ENCODE results near the gene CDYL2. TPM values are rescaled to one million over a fixed set of nuclear protein-coding genes. Genes with fewer than 3 reads are reported as not detected.

The CDYL2 gene
- total RNA-seq, 2 donors from 2014 or later = 35.9 to 44.3 TPM

DNA sequence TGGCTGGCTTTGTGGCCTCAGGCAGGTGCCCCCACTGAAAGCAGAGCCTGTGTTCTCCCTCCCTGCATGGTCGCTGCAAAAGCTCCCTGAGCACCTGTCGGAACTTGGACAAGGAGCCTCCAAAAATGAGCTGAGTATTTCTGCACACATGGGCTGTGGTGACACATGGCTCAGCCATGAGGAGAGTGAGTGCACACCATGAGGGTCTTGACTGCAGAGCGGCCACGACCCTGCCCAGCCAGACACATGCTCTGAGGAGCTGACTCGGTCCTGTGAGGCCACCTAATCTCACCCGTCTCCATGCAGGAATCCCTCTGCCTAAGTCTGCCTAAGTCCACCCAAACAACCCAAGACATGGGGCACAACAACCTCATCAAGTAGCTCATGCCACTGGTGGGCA, 134.7 kb downstream of the CDYL2 start:
- ATAC-seq (replicated peaks in 1 of 2) (no peak), DNase-seq (no peak)
- H3K27me3 Mint-ChIP-seq (ENCODE audit: low read depth) = no peaks in the 10 kb centered on the region
- peaks cover 3 to 8% of the 10 kb centered on the region in 2 donors for H3K36me3 Mint-ChIP-seq (ENCODE audit: insufficient read depth in 2 of 2)
- H3K4me3 Mint-ChIP-seq = no peak overlapping the region
- H3K27ac Mint-ChIP-seq = no peak overlapping the region
- H3K9me3 Mint-ChIP-seq = peaks cover 2 to 4% of the 10 kb centered on the region in 2 donors
- H3K4me1 Mint-ChIP-seq (ENCODE audit: low read depth) = peaks cover 12% of the 10 kb centered on the region

DNA sequence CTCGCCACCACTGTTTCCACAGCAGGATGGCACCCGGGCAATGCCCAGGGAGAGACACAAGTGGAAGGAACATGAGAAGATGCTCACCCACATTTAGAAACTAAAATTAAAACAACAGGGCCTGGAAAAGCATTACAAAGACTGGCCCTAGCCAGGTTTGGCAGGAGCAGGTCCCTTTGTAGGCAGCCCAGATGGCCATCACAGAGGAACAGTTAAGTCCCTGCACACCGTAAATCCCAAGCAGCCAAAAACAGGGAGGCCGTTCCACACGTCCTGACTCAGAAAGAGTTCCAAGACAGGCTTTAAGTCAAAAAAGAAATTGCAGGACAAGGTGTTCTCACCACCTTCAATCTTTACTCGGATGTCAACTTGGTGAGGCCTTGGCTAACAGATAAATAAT, 136.5 kb downstream of the CDYL2 start:
- Mint-ChIP-seq H3K4me1 (ENCODE audit: low read depth) (peaks cover 12% of the 10 kb centered on the region), H3K27me3 (ENCODE audit: low read depth) (no peaks in the 10 kb centered on the region), H3K4me3 (no peak overlapping the region), H3K36me3 (ENCODE audit: insufficient read depth in 2 of 2) (peaks cover 6% of the 10 kb centered on the region in 2 donors), H3K27ac (no peak overlapping the region), H3K9me3 (peaks cover 2 to 4% of the 10 kb centered on the region in 2 donors)
- no peak for DNase-seq
- ATAC-seq (replicated peaks in 1 of 2) = no peak

DNA sequence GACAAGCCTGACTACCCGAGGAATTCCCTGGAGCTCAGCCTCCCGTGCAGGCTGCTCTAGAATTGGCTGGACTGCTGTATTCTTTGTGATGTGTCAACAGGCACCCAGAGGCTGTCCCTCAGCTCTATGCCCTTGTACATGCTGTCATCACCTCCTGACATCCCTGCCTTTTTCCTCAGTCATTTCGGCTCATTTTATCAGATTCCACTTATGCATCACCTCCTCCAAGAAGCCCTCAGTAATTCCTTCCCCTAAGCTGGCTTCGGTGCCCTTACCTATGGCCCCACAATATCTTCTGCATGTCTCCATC, 137.2 kb downstream of the CDYL2 start:
- ATAC-seq (replicated peaks in 1 of 2) (no peak), DNase-seq (no peak)
- H3K36me3 Mint-ChIP-seq (ENCODE audit: insufficient read depth in 2 of 2) = peaks cover 6 to 9% of the 10 kb centered on the region in 2 donors
- H3K4me3 Mint-ChIP-seq = no peak overlapping the region
- peaks cover 2 to 4% of the 10 kb centered on the region in 2 donors for H3K9me3 Mint-ChIP-seq
- no peaks in the 10 kb centered on the region for H3K27me3 Mint-ChIP-seq (ENCODE audit: low read depth)
- H3K4me1 Mint-ChIP-seq (ENCODE audit: low read depth) = peaks cover 12% of the 10 kb centered on the region
- H3K27ac Mint-ChIP-seq = no peak overlapping the region

DNA sequence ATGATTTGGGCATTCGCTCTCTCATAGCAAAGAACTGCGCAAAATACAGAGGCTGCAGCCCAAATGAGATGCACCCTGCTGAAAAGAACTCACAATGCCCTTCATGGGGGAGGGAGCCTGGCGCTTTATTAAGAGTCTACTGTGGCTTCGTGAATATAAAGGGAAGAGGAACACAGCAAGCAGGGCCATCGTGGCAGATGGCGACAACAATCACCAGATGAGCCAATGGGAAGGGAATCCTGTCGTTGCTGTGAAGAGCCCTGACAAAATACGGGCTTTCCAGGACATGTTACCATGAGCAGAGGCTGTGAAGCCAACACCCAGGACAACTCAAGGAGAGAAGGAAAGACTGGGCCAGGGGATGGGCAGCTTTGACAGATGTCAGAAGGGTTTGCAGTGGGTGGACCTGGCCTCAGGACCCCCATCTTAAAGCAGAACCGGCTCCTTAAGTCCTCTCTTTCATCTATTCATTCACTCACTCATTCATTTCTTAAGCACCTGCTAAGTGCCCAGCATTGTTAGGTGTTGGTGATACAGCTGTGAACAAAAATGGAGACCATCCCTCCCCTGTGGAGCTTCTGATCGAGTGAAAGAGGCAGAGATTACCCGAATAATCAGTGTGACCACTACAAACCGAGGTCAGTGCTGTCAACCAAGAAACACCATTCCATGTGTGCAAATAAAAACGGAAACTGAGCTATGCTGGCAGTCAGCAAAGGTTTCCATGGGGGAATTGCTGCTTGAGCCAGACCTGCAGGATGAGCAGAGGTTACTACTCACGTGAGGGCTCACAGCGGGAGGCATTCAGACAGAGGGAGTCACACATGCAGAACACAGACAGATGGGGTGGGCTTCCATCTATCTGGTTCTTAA, 137.8 kb downstream of the CDYL2 start:
- peaks cover 12% of the 10 kb centered on the region for H3K4me1 Mint-ChIP-seq (ENCODE audit: low read depth)
- DNase-seq (no peak), ATAC-seq (replicated peaks in 1 of 2) (no peak)
- no peak overlapping the region for H3K27ac Mint-ChIP-seq
- H3K36me3 Mint-ChIP-seq (ENCODE audit: insufficient read depth in 2 of 2) = peaks cover 6 to 10% of the 10 kb centered on the region in 2 donors
- H3K4me3 Mint-ChIP-seq = no peak overlapping the region
- H3K9me3 Mint-ChIP-seq = peaks cover 2 to 4% of the 10 kb centered on the region in 2 donors
- no peaks in the 10 kb centered on the region for H3K27me3 Mint-ChIP-seq (ENCODE audit: low read depth)

DNA sequence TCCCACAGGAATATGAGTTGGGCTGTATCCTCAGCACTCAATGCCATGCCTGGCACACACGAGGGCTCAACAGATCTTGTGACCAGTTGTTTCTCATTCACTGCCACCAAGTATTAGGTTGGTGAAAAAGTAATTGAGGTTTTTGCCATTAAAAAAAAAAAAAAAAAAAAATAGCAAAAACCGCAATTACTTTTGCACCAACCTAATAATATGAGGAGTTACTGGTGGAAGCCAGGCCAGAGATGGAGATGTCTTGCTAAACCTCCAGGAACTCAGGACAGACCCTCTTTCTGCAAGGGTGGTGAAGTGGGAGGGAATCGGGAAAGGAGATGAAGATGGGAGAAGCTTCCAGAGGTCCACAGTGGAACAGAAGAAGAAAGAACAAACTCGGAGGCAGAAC, 139.0 kb downstream of the CDYL2 start:
- Mint-ChIP-seq H3K4me3 (no peak overlapping the region), H3K27ac (no peak overlapping the region), H3K9me3 (peaks cover 1 to 8% of the 10 kb centered on the region in 2 donors), H3K27me3 (ENCODE audit: low read depth) (no peaks in the 10 kb centered on the region), H3K36me3 (ENCODE audit: insufficient read depth in 2 of 2) (peaks cover 9 to 17% of the 10 kb centered on the region in 2 donors), H3K4me1 (ENCODE audit: low read depth) (peaks cover 7% of the 10 kb centered on the region)
- ATAC-seq (replicated peaks in 1 of 2) (no peak), DNase-seq (no peak)

DNA sequence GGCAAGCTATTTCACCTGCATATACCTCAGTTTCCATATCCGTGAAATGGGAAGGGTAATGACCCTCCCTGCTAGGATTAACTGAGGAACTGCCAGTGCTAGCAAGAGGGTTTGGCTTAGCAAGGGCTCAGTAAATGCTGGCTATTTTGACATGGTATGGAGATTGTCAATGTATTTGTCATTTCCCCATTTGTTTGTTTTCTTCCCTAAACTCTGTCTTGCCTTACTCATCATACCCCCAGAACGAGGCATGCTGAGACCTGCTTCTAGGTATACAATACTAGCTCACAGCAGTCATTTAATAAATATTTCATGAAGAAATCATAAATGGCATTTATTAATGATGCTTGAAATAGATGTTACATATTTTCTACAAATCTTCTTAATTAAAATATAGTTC, 139.6 kb downstream of the CDYL2 start:
- Mint-ChIP-seq H3K36me3 (ENCODE audit: insufficient read depth in 2 of 2) (peaks cover 13 to 20% of the 10 kb centered on the region in 2 donors), H3K4me3 (no peak overlapping the region), H3K27me3 (ENCODE audit: low read depth) (no peaks in the 10 kb centered on the region), H3K27ac (no peak overlapping the region), H3K4me1 (ENCODE audit: low read depth) (peaks cover 2% of the 10 kb centered on the region), H3K9me3 (peaks cover 0 to 9% of the 10 kb centered on the region in 2 donors)
- DNase-seq (no peak), ATAC-seq (replicated peaks in 1 of 2) (no peak)

DNA sequence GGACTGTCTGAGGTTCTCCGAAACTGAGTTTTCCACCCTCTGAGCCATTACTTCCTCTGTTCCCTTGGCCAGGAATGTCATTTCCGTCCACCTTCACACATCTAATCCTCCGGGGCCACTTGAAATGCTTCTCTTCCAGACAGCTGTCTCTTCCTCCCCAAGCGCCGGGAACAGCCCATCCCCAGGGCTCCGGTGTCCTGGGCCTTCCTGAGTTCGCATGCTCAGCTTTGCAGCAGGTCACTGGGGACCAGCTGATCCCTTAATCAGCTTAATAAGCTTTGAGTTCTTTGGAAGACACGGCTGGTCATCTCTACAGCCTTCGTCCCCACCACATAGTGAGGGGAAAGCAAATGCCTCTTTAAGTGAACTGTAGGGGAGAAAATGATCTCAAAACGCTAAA, 140.2 kb downstream of the CDYL2 start:
- no peak overlapping the region for H3K27ac Mint-ChIP-seq
- DNase-seq = no peak
- no peaks in the 10 kb centered on the region for H3K27me3 Mint-ChIP-seq (ENCODE audit: low read depth)
- peaks cover 15 to 20% of the 10 kb centered on the region in 2 donors for H3K36me3 Mint-ChIP-seq (ENCODE audit: insufficient read depth in 2 of 2)
- peaks cover 0 to 9% of the 10 kb centered on the region in 2 donors for H3K9me3 Mint-ChIP-seq
- H3K4me3 Mint-ChIP-seq = no peak overlapping the region
- H3K4me1 Mint-ChIP-seq (ENCODE audit: low read depth) = no peaks in the 10 kb centered on the region
- no peak for ATAC-seq (replicated peaks in 1 of 2)

DNA sequence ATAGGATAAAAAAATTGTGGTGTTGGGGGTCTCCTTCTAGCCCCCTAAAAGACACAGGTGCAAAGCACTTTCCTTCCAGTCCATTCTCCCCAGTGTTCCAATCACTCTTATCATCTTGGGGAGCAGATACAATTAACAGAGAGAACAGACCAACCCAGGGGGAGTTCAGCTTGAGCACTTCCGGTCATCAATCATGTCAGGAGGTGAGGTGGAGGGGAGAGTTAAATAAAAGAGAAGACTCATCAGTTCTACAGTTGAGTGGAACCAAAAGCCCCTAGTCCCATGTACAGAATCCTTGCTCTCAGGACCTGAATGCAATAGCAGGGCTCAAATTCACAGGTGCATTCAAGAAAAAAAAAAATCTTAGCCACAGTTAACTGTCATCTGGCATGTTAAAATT, 141.3 kb downstream of the CDYL2 start:
- DNase-seq = no peak
- H3K27me3 Mint-ChIP-seq (ENCODE audit: low read depth) = no peaks in the 10 kb centered on the region
- peaks cover 19 to 21% of the 10 kb centered on the region in 2 donors for H3K36me3 Mint-ChIP-seq (ENCODE audit: insufficient read depth in 2 of 2)
- ATAC-seq (replicated peaks in 1 of 2) = peak in 1 of 2 donors; percentile 42
- H3K27ac Mint-ChIP-seq = no peak overlapping the region
- H3K9me3 Mint-ChIP-seq = peaks cover 3 to 12% of the 10 kb centered on the region in 2 donors
- H3K4me1 Mint-ChIP-seq (ENCODE audit: low read depth) = peaks cover under 1% of the 10 kb centered on the region
- no peak overlapping the region for H3K4me3 Mint-ChIP-seq

DNA sequence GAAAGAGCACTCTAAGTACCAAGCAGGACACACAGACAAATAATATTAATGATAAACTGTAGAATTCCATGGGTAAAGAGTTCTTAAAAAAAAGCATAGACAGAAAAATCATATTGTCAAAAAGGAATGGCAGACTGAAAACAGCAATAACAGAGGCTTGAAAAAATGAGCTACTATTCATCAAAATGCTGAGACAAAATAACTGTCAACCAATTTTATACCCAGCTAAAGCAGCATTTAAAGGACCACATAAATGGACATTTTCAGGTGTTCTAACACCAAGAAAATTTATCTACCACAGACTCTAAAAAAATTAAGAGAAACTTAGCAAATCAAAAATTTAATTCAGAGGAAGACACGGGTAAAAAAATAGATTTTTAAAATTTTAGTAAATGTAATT, 144.5 kb downstream of the CDYL2 start:
- peaks cover 3 to 12% of the 10 kb centered on the region in 2 donors for H3K9me3 Mint-ChIP-seq
- H3K27ac Mint-ChIP-seq = no peak overlapping the region
- no peak for ATAC-seq (replicated peaks in 1 of 2)
- no peak overlapping the region for H3K4me3 Mint-ChIP-seq
- no peaks in the 10 kb centered on the region for H3K27me3 Mint-ChIP-seq (ENCODE audit: low read depth)
- no peak for DNase-seq
- H3K36me3 Mint-ChIP-seq (ENCODE audit: insufficient read depth in 2 of 2) = peaks cover 23 to 24% of the 10 kb centered on the region in 2 donors
- H3K4me1 Mint-ChIP-seq (ENCODE audit: low read depth) = peaks cover 22% of the 10 kb centered on the region

DNA sequence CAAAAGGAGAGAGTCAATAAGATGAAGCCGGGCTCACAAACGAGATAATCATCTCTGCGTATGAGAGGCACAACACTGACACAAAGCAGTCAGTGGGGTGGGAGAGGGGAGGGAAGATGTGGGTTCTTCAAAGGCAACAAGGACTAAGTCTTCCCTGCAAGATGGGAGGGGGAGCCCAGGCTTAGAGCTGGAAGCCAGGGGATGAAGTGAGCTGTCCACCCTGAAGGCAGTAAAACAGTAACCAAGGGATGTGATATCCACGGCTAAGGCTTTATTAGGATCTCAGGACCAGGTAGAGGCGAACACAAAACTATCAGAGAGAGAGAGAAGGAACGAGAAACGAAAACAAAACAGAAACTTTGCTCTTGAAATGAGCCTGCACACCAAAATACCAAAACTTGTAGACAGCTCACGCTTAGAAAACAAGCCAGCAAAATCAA, 147.7 kb downstream of the CDYL2 start:
- Mint-ChIP-seq H3K4me3 (peak overlapping the region; percentile 78 to 92), H3K4me1 (ENCODE audit: low read depth) (peaks cover 22% of the 10 kb centered on the region)

DNA sequence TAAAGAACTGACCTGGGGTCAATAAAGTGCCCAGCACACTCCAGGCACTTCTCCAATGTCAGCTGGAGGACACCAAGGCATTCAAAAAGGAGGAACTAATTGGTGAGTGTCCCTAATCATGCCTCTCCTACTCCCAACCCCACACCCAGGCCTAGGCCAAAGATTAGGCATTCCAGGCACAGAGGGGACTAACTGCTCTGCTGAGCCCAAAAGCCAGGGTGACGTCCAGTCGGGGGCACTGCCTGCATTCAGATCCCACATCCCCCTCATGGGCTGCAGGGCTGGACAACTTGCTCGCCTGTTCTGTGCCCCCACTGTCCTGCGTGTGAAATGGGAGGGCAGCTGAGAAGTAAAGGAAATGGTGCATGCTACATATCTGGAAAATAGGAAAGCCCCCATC, 148.2 kb downstream of the CDYL2 start:
- H3K36me3 Mint-ChIP-seq (ENCODE audit: insufficient read depth in 2 of 2) = peaks cover 14 to 21% of the 10 kb centered on the region in 2 donors
- peaks cover 3 to 12% of the 10 kb centered on the region in 2 donors for H3K9me3 Mint-ChIP-seq
- DNase-seq (no peak), ATAC-seq (replicated peaks in 1 of 2) (peak; percentile 20 to 21)
- peak overlapping the region; percentile 80 for H3K27ac Mint-ChIP-seq
- no peaks in the 10 kb centered on the region for H3K27me3 Mint-ChIP-seq (ENCODE audit: low read depth)
- H3K4me3 Mint-ChIP-seq = peak overlapping the region; percentile 78 to 92
- H3K4me1 Mint-ChIP-seq (ENCODE audit: low read depth) = peaks cover 22% of the 10 kb centered on the region

More for the DNA sequence above, 147.7 kb downstream of the CDYL2 start:
- Mint-ChIP-seq H3K27ac (peak overlapping the region; percentile 80), H3K36me3 (ENCODE audit: insufficient read depth in 2 of 2) (peaks cover 18 to 21% of the 10 kb centered on the region in 2 donors), H3K27me3 (ENCODE audit: low read depth) (no peaks in the 10 kb centered on the region), H3K9me3 (peaks cover 3 to 12% of the 10 kb centered on the region in 2 donors)
- DNase-seq (peak; percentile 50 to 53), ATAC-seq (replicated peaks in 1 of 2) (peak; percentile 91)

DNA sequence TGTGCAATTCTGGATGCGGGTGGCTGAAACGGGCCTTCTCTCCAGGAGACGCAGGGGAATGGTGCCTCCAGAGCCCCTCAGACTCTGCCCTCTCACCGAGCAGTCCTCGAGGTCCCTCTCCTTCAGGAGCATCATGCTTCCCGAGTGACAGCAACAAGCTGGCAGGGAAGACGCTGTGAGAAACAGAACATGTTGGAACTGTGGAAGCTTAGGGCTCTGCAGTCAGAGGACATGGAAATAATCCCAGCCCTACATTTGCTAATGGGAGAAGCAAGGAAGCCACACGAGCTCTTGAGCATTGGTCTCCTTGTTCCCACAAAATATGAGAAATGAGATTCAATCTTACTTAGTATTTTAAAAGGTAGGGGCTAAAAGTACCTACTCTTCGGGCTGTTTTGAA, 148.6 kb downstream of the CDYL2 start:
- ATAC-seq (replicated peaks in 1 of 2) (no peak), DNase-seq (no peak)
- peak overlapping the region; percentile 78 to 92 for H3K4me3 Mint-ChIP-seq
- H3K36me3 Mint-ChIP-seq (ENCODE audit: insufficient read depth in 2 of 2) = peaks cover 11 to 21% of the 10 kb centered on the region in 2 donors
- H3K27ac Mint-ChIP-seq = no peak overlapping the region
- H3K9me3 Mint-ChIP-seq = peaks cover 3 to 9% of the 10 kb centered on the region in 2 donors
- peaks cover 22% of the 10 kb centered on the region for H3K4me1 Mint-ChIP-seq (ENCODE audit: low read depth)
- H3K27me3 Mint-ChIP-seq (ENCODE audit: low read depth) = no peaks in the 10 kb centered on the region

DNA sequence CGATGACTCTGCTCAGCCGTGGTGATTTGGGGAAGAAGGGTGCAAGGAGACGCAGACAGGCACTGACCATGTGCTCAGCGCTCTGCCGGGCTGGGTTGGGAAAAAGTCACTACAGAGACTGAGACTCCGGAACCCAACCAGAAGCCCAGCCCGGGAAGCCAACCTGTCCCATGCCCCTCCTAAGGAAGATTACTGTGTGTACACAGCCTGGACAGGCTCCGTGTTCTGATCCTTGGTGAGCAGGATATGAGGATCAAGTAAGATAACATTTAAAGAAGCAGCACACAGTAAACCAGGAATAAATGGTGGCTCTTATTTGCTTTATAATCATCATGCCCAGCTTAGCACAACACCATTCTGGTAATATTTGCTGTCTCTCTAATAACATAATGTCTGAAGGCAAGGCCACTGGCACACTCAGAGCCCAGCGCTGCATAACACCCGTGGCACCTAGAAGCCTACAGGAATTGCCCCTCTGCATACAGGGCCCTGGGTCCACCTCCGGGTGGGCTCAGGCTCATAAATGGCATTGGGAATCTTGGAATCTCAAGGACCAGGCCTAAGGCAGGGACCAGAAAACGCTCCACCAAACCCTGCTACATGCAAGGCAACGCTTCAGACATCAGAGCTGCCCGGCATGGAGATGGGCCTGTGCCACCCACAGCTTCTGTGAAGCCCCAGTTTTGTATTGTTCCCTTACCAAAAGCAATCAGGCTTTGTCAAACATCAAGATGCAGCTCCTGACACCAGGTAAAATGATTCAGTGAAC, 150.1 kb downstream of the CDYL2 start:
- Mint-ChIP-seq H3K9me3 (peaks cover 3 to 4% of the 10 kb centered on the region in 2 donors), H3K36me3 (ENCODE audit: insufficient read depth in 2 of 2) (peaks cover 7 to 11% of the 10 kb centered on the region in 2 donors), H3K4me3 (no peak overlapping the region), H3K4me1 (ENCODE audit: low read depth) (peaks cover 37% of the 10 kb centered on the region), H3K27me3 (ENCODE audit: low read depth) (no peaks in the 10 kb centered on the region), H3K27ac (no peak overlapping the region)
- ATAC-seq (replicated peaks in 1 of 2) (no peak), DNase-seq (no peak)

Measured in activated T-cell treated with anti-CD3 and anti-CD28 coated beads, Interleukin-2, amount 50 U/mL, for 72 hours (primary cell).